DMS114 treated with DMSO at 0.1 percent for 48 hours (cell line): ENCODE data around the gene SERINC2.
"Not testable (repeated sequence)": the region's sequence is repeated elsewhere in the genome, so short reads cannot be mapped to it uniquely, and the experiment has no call there.

ENCODE experiments used
- DNase-seq: peaks from one replicate; lab custom pipeline; 2025; ENCODE audit not compliant: unreplicated experiment; lab: John Stamatoyannopoulos, UW

SERINC2 gene

DNA sequence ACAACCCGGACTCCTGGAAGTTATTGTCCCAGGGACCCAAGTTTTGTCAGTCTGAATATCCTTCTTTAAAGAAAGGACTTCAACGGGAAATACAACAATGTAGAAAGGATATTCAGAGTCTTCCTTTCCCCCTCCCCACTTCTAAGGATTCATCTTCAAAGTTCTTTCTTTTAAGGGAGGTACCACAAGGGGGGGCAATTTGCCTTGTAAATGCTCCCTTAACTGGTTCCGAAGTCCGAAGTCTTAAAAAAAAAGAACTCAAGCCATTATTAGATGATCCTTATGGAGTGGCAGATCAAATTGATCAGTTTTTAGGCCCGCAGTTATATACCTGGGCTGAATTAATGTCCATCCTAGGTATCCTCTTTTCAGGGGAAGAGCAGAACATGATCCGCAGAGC lies 47.0 kb downstream of the SERINC2 start:
- no peak for DNase-seq

DNA sequence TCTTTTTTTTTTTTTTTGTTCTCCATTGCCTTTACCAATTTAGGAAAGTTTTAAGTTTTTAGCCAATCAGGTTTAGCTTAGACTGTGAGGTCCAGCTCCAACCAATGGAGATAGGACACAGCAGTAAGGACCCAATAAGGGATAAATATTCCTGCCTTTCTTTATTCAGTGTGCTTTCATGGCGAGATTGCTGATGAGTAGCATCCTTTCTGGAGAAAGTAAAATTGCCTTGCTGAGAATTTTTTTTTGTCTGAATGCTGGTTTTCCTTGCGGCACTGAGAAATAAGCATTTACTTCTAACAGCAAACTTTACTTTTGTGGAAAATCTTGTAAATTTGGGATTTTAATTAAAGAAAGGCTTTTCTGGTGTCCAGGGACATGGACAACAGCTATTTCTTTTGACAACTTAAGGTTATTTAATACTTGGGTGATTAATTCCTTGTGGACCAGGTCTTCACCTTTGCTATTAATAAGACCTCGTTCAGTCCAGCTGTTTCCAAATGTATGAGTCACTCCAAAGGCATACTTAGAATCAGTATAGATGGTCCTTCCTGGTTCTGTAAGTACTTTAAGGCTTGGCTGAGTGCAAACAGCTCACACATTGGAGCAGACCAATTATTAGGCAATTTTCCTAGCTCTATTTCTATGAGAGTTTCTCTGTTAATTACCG lies 54.1 kb downstream of the SERINC2 start:
- no peak for DNase-seq

DNA sequence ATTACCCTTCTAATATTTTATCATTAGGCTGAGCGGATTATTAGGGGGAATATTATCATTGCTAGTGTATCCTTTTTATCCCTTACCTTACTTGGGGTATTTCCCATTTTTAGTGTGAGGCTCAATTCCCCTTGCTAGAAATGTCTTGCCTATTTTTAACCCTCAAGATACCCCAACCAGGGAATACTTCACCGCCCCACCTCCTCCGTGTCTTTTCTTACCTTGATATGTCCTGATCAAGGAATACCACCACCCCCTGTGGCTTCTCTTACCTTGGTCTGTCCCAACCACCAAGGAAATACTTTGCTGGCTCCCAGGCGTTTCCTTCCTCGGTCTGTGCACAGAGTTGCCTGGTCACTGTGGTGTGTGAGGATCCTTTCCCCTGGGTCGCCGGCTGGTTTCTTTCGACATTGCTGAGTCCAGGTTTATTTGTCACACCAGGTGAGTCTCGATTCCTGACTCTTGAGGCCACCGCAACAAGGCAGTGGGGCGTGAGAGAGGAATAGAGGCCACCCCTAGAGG lies 57.8 kb downstream of the SERINC2 start:
- DNase-seq = no peak

DNA sequence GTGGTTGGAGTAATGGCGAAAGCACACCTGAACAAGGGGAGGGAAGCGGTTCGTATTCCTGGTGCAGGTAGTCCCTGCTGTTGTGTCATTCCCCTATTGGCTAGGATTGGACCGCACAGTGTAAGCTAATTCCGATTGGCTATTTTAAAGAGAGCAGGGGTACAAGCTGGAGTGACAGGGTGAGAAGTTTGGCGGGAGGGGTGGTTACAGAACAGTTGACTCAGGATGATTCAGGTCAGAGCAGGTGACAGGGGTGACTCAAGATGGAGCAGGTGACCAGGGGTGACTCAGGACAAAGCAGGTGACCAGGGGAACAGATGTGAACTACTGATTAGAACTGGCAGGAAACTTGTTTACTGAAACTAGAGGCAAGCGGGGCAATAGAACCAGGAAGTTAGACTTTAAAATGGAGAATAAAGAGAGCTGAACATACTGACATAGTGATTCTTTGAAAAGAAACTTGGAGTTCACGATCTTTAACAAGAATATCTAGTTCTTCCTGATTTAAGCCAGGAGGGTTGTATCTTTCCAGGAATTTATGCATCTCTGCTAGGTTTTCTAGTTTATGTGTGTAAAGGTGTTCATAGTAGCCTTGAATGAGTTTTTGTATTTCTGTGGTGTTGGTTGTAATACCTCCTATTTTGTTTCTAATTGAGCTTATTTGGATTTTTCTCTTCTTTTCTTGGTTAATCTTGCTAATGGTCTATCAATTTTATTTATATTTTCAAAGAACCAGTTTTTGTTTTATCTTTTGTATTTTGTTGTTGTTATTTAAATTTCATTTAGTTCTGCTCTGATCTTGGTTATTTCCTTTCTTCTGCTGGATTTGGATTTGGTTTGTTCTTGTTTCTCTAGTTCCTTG lies 58.7 kb downstream of the SERINC2 start:
- DNase-seq = not testable (repeated sequence)

DNA sequence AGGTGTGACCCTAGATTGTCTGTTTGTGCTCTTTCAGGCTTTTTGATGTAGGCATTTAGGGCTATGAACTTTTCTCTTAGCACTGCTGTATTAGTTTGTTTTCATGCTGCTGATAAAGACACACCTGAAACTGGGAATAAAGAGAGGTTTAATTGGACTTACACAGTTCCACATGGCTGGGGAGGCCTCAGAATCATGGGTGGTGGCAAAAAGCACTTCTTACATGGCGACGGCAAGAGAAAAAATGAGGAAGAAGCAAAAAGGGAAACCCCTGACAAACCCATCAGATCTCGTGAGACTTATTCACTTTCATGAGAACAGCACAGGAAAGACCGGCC lies 59.3 kb downstream of the SERINC2 start:
- not testable (repeated sequence) for DNase-seq

DNA sequence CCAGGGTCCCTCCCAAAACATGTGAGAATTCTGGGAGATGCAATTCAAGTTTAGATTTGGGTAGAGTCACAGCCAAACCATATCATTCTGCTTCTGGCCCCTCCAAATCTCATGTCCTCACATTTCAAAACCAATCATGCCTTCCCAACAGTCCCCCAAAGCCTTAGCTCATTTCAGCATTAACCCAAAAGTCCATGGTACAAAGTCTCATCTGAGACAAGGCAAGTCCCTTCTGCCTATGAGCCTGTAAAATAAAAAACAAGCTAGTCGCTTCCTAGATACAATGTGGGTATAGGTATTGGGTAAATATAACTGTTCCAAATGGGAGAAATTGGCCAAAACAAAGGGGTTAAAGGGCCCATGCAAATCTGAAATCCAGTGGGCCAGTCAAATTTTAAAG lies 59.7 kb downstream of the SERINC2 start:
- DNase-seq = not testable (repeated sequence)

DNA sequence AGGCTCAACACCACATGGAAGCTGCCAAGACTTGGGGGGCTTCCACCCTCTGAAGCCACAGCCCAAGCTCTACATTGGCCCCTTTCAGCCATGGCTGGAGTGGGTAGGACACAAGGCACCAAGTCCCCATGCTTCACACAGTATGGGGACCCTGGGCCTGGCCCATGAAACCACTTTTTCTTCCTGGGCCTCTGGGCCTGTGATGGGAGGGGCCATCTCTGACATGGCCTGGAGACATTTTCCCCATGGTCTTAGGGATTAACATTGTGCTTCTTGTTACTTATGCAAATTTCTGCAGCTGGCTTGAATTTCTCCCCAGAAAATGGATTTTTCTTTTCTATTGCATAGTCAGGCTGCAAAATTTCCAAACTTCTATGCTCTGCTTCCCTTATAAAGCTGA lies 60.5 kb downstream of the SERINC2 start:
- DNase-seq = not testable (repeated sequence)

DNA sequence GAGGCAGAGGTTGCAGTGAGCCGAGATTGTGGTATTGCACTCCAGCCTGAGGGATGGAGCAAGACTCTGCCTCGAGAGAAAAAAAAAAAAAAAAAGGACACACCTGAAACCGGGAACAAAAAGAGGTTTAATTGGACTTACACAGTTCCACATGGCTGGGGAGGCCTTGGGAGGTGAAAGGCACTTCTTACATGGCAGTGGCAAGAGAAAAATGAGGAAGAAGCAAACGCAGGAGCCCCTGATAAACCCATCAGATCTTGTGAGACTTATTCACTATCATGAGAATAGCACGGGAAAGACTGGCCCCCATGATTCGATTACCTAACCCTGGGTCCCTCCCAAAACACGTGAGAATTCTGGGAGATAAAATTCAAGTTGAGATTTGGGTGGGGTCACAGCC lies 61.6 kb downstream of the SERINC2 start:
- not testable (repeated sequence) for DNase-seq

DNA sequence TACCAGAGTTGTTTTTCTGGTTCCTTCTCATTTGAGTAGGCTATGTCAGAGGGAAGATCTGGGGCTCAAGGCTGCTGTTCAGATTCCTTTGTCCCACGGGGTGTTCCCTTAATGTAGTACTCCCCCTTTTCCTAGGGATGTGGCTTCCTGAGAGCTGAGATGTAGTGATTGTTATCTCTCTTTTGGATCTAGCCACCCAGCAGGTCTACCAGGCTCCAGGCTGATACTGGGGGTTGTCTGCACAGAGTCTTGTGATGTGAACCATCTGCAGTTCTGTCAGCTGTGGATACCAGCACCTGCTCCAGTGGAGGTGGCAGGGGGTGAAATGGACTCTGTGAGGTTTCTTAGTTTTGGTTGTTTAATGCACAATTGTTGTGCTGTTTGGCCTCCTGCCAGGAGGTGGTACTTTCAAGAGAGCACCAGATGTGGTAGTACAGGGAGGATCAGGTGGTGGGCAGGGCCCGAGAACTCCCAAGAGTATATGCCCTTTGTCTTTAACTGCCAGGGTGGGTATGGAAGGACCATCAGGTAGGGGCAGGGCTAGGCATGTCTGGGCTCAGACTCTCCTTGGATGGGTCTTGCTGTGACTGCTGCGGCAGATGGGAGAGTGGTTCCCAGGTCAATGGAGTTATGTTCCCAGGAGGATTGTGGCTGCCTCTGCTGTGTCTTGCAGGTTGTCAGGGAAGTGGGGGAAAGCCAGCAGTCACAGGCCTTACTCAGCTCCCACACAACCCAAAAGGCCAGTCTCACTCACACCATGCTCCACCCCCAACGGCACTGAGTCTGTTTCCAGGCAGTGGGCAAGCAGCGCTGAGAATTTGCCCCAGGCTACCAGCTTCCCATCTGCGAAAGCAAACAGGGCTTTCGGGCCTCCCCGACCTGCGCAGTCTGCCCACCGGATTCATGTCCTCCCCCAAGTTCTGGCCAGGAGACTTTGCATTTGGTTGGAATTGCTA lies 64.2 kb downstream of the SERINC2 start:
- DNase-seq = no peak

DNA sequence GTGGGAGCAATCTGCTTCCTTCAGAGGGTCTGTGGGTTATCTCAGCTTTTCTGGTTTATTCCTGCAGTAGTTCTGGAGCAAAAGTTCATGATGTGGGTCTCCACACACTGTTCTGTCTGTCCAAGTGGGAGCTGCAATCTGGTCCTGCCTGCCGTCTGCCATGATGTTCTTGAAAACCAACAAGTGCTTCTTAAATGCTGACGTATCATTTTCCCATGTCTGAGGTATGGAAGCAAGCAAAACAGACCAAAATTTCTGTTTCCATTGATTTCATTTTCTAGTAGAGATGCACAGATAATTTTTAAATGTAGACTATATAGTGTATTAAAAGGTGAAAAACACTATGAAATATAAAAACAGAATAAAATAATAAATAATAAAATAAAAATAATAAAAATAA lies 65.2 kb downstream of the SERINC2 start:
- no peak for DNase-seq

DNA sequence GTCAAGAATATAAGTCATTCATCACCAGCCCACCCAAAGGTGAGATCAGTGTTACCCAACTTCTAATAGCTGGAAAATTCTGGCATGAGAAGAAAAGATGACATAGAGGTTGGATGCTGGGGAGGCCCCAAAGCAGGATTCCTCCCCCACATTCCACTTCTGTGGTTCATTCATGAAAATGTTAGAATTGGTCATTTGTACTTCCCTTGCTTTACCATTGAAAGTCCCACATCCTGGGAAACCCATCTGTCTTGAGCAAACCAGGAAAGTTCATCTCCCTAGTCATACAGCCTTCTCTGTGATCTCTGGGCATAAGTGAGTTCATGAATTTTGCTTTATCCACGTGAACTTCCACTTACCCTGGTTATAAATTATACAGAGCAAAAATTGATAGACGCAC lies 66.8 kb downstream of the SERINC2 start:
- DNase-seq = no peak

DNA sequence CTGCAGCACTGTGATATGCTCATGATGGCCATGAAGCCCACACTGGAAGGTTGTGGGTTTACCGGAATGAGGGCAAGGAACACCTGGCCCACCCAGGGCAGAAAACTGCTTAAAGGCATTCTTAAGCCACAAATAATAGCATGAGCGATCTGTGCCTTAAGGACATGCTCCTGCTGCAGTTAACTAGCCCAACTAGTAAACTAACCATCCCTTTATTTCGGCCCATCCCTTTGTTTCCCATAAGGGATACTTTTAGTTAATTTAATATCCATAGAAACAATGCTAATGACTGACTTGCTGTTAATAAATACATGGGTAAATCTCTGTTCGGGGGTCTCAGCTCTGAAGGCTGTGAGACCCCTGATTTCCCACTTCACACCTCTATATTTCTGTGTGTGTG lies 67.4 kb downstream of the SERINC2 start:
- not testable (repeated sequence) for DNase-seq

DNA sequence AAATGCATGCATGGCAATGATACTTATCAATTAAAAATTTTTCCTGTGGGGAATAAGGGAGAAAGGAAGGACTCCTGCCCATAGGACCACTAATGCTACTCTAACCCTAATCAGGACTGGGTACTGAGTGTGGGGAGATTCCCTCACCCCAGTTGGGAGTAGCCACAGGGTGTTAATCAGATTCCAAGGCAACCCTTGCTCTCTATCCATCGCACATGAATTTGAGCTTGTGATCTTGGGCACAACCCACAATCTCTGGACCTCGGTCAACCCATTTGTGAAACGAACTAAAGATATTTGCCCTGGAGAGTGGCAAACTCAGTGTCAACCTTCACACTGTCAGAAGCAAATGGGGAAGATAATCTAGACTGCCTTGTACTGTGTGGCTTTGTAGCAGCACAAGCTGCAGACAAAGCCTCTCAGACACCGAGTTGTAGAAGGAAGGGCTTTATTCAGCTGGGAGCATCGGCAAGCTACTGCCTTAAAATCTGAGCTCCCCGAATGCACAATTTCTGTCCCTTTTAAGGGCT lies 69.5 kb downstream of the SERINC2 start:
- no peak for DNase-seq

DNA sequence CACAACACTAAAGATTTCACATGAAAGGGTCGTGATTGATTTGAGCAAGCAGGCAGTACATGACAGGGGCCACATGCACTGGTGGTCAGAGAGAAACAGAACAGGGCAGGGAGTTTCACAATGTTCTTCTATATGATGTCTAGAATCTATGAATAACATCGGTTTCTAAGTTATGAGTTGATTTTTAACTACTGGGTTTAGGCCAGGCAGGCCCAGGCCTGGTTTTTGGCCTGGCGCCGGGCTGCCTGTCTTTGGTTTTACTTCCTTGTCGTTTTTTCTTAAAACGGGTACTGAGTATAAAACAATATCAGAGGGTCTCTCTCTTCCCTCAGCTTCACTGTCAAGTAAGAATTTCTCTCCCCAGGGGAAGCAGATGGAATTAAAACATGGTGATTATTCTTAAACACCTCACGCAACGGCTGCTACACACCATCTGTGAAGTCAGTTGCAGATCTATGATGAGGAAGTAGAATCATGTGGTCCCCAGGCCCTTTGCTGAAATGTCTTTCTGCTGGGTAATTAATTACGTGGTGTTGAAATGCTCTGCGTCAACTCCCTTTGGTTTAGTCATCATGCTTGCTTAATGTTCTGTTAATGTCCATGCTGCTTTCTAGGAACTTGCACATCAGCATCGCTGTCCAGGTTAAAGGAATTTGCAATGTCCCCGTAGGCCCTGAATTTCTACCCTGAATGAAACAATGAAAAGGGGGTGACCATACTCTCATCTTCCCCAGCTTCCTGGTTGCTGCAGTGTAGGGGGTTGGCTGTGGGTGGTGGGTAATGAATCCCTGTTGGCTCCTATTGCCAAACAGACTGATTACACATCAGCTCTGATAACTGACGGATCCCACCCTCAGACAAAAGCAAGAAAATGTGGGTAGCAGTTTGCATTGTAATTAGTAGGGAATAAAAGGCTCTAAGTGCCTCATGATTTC lies 70.3 kb downstream of the SERINC2 start:
- no peak for DNase-seq
